ENCODE results near the gene KIAA1671. TPM values are rescaled to one million over a fixed set of nuclear protein-coding genes. Genes with fewer than 3 reads are reported as not detected.
"Not testable (repeated sequence)": the region's sequence is repeated elsewhere in the genome, so short reads cannot be mapped to it uniquely, and the experiment has no call there.

Gene KIAA1671
- total and polyA plus RNA-seq, 2 of the 4 experiments (the other 2 are of a cell fraction): 0.02 TPM; not detected in 1

- no peak for TF ChIP-seq NFE2L2 (IDR thresholded peaks at IDR 0.05; ENCODE audit: low read depth, low read length)
- peak; percentile 59 for TF ChIP-seq CEBPB (IDR thresholded peaks at IDR 0.05; ENCODE audit: low read depth, low read length)
- TF ChIP-seq MXI1 (IDR thresholded peaks at IDR 0.05; ENCODE audit: borderline replicate concordance, low read depth, low read length): no peak
- ATAC-seq (ENCODE audit: low read depth) (no peak), DNase-seq (peak; percentile 17)
- no peaks in the 10 kb centered on the region for H3K79me1 ChIP-seq (ENCODE audit: low read depth in 1 of 2, low read length in 2 of 2)
- intact Hi-C loops (cut with micrococcal nuclease): no loop called here
- H3K4me2 ChIP-seq (ENCODE audit: low read depth, low read length): no peak overlapping the region
- no peak overlapping the region for H3K9ac ChIP-seq (ENCODE audit: low read depth, low read length)
- H3K36me3 ChIP-seq (ENCODE audit: control insufficient read depth, insufficient read depth, low read length): no peaks in the 10 kb centered on the region
- no peaks in the 10 kb centered on the region for H3K9me1 ChIP-seq (ENCODE audit: insufficient read depth, low read length)
- no peak overlapping the region for H2BK120ac ChIP-seq (ENCODE audit: low read depth, low read length)
- in situ Hi-C loops (cut with MboI; ENCODE audit: low sequenced_read_pairs): no loop called here
- no peak overlapping the region for H2BK20ac ChIP-seq (ENCODE audit: low read depth, low read length)
- POLR2A ChIA-PET (ENCODE audit: unreplicated experiment): no interaction called here
- H2BK15ac ChIP-seq (ENCODE audit: low read depth, low read length): no peak overlapping the region
- BruUV-seq (replicated peaks): no TSS peak
- H2BK5ac ChIP-seq (ENCODE audit: low read depth, low read length, poor library complexity, severe bottlenecking): no peak overlapping the region
- no peaks in the 10 kb centered on the region for H3K9me3 ChIP-seq (ENCODE audit: control insufficient read depth, insufficient read depth, low read length)
- H4K5ac ChIP-seq (ENCODE audit: low read depth, low read length): no peak overlapping the region
- H3K18ac ChIP-seq (ENCODE audit: low read depth, low read length): no peak overlapping the region
- no peak overlapping the region for H4K8ac ChIP-seq (ENCODE audit: low read depth in 2 of 2, low read length in 2 of 2)
- no peak overlapping the region for H3K14ac ChIP-seq (replicated peaks; ENCODE audit: low read depth, low read length)
- no peak overlapping the region for H2AK5ac ChIP-seq (ENCODE audit: low read depth, low read length)
- no peak overlapping the region for H2AK9ac ChIP-seq (replicated peaks; ENCODE audit: low read depth, low read length, poor library complexity)
- H2AFZ ChIP-seq (replicated peaks; ENCODE audit: low read length, poor library complexity): no peak overlapping the region
- WGBS, 2 experiments (ENCODE audit: extremely low coverage in 2 of 2, insufficient read length in 1 of 2): no CpG with 5 or more reads among the region's 5 CpGs
- dilution Hi-C loops (cut with HindIII; ENCODE audit: low sequenced_read_pairs, unreplicated experiment): no loop called here
- H3K27me3 ChIP-seq (ENCODE audit: control insufficient read depth, insufficient read depth, low read length): no peaks in the 10 kb centered on the region
- H3K4me3 ChIP-seq (ENCODE audit: insufficient read depth, low read depth, low read length): no peak overlapping the region
- no peaks in the 10 kb centered on the region for H3K4me1 ChIP-seq (ENCODE audit: control insufficient read depth, insufficient read depth, low read length)
- H3K23ac ChIP-seq (ENCODE audit: low read depth, low read length): no peak overlapping the region
- CTCF ChIA-PET: no interaction called here
- no peak overlapping the region for H3K27ac ChIP-seq (ENCODE audit: insufficient read depth, low read length)
- no peak overlapping the region for H3K4ac ChIP-seq (ENCODE audit: low read depth, low read length)
- H4K20me1 ChIP-seq (ENCODE audit: insufficient read depth, low read length): no peaks in the 10 kb centered on the region
- H3K56ac ChIP-seq (ENCODE audit: extremely low read depth, insufficient read depth, low read length): no peak overlapping the region
- H4K91ac ChIP-seq (ENCODE audit: insufficient read depth, low read depth, low read length): no peak overlapping the region
Measured at GRCh38 chr22:25232301-25232700, 279.8 kb downstream of the KIAA1671 start.

- H3K18ac ChIP-seq (ENCODE audit: low read depth, low read length); H3K4ac ChIP-seq (ENCODE audit: low read depth, low read length); ATAC-seq (ENCODE audit: low read depth); H3K14ac ChIP-seq (replicated peaks; ENCODE audit: low read depth, low read length); DNase-seq; H3K27ac ChIP-seq (ENCODE audit: insufficient read depth, low read length); H2BK20ac ChIP-seq (ENCODE audit: low read depth, low read length); dilution Hi-C loops (cut with HindIII; ENCODE audit: low sequenced_read_pairs, unreplicated experiment); H3K9ac ChIP-seq (ENCODE audit: low read depth, low read length); H3K56ac ChIP-seq (ENCODE audit: extremely low read depth, insufficient read depth, low read length); H2BK15ac ChIP-seq (ENCODE audit: low read depth, low read length); H3K27me3 ChIP-seq (ENCODE audit: control insufficient read depth, insufficient read depth, low read length); in situ Hi-C loops (cut with MboI; ENCODE audit: low sequenced_read_pairs); H3K23ac ChIP-seq (ENCODE audit: low read depth, low read length); H2BK120ac ChIP-seq (ENCODE audit: low read depth, low read length); POLR2A ChIA-PET (ENCODE audit: unreplicated experiment); H2BK5ac ChIP-seq (ENCODE audit: low read depth, low read length, poor library complexity, severe bottlenecking); H3K4me1 ChIP-seq (ENCODE audit: control insufficient read depth, insufficient read depth, low read length); H3K9me1 ChIP-seq (ENCODE audit: insufficient read depth, low read length); H3K4me2 ChIP-seq (ENCODE audit: low read depth, low read length); H3K9me3 ChIP-seq (ENCODE audit: control insufficient read depth, insufficient read depth, low read length); BruUV-seq (replicated peaks); H4K8ac ChIP-seq (ENCODE audit: low read depth in 2 of 2, low read length in 2 of 2); H2AK9ac ChIP-seq (replicated peaks; ENCODE audit: low read depth, low read length, poor library complexity); H2AK5ac ChIP-seq (ENCODE audit: low read depth, low read length); CTCF ChIA-PET; H4K91ac ChIP-seq (ENCODE audit: insufficient read depth, low read depth, low read length); H3K4me3 ChIP-seq (ENCODE audit: insufficient read depth, low read depth, low read length); H3K36me3 ChIP-seq (ENCODE audit: control insufficient read depth, insufficient read depth, low read length); H3K79me1 ChIP-seq (ENCODE audit: low read depth in 1 of 2, low read length in 2 of 2); H2AFZ ChIP-seq (replicated peaks; ENCODE audit: low read length, poor library complexity); H4K5ac ChIP-seq (ENCODE audit: low read depth, low read length); intact Hi-C loops (cut with micrococcal nuclease); H4K20me1 ChIP-seq (ENCODE audit: insufficient read depth, low read length): not testable (repeated sequence)
Measured at GRCh38 chr22:25233706-25234105, 281.2 kb downstream of the KIAA1671 start.
